NCI-H1417 (cell line): ENCODE measurements around the gene SLC2A4RG.
A peak's percentile ranks its signal among the peaks of the same experiment; 100 is the strongest.

Experiments
- DNase-seq, 3 experiments: peaks; one replicate each; lab custom pipeline; 2025; lab: John Stamatoyannopoulos, UW

Gene SLC2A4RG

GRCh38 chr20:63739130-63740069 lies at the start of gene SLC2A4RG:
TSS of gene SLC2A4RG (plus strand) at chr20:63739776. CDS start at chr20:63739913, 137 bp downstream.
- DNase-seq: peak; percentile 66 to 91 (median 70)

- DNase-seq: no peak
Observed at GRCh38 chr20:63690003-63690897, 49.3 kb upstream of the SLC2A4RG start.

GRCh38 chr20:63690898-63691710 lies 48.5 kb upstream of the SLC2A4RG start:
- no peak for DNase-seq

- no peak for DNase-seq
Observed at GRCh38 chr20:63691711-63692435, 47.7 kb upstream of the SLC2A4RG start.

- peak in 1 of 3 experiments; percentile 22 for DNase-seq
Observed at GRCh38 chr20:63692436-63693082, 47.0 kb upstream of the SLC2A4RG start.

GRCh38 chr20:63693083-63693732 lies 46.4 kb upstream of the SLC2A4RG start:
- DNase-seq: no peak

- no peak for DNase-seq
Observed at GRCh38 chr20:63693733-63694583, 45.6 kb upstream of the SLC2A4RG start.

GRCh38 chr20:63694584-63695423 lies 44.8 kb upstream of the SLC2A4RG start:
- no peak for DNase-seq

GRCh38 chr20:63695424-63696305 lies 43.9 kb upstream of the SLC2A4RG start:
- no peak for DNase-seq

- DNase-seq: no peak
Observed at GRCh38 chr20:63696306-63696627, 43.3 kb upstream of the SLC2A4RG start.

- no peak for DNase-seq
Observed at GRCh38 chr20:63696628-63697356, 42.8 kb upstream of the SLC2A4RG start, which contains the start of gene TNFRSF6B. TSS of gene TNFRSF6B (plus strand) at chr20:63696652. CDS start at chr20:63696768, 116 bp downstream.

- no peak for DNase-seq
Observed at GRCh38 chr20:63697357-63697867, 42.2 kb upstream of the SLC2A4RG start.

GRCh38 chr20:63697868-63698545 lies 41.6 kb upstream of the SLC2A4RG start:
- no peak for DNase-seq

- no peak for DNase-seq
Observed at GRCh38 chr20:63698739-63699465, 40.7 kb upstream of the SLC2A4RG start.
